NCI-H187 treated with DMSO at 0.1 percent for 48 hours (cell line): ENCODE data around the gene SOBP.
"Not testable (repeated sequence)": the region's sequence is repeated elsewhere in the genome, so short reads cannot be mapped to it uniquely, and the experiment has no call there.

Experiments used
- DNase-seq: peaks from one replicate; lab custom pipeline; 2025; lab: John Stamatoyannopoulos, UW

Gene SOBP

GRCh38 chr6:107488174-107488874 lies 1.6 kb upstream of the SOBP start:
- no peak for DNase-seq

- DNase-seq: no peak
These were observed 862 bp upstream of the SOBP start for GRCh38 chr6:107488875-107489635.

- no peak for DNase-seq
These were observed 735 bp downstream of the SOBP start for GRCh38 chr6:107490566-107491137.

- DNase-seq: no peak
These were observed 1.3 kb downstream of the SOBP start for GRCh38 chr6:107491138-107491609.

GRCh38 chr6:107491760-107492660 lies 2.1 kb downstream of the SOBP start:
- DNase-seq: no peak

- no peak for DNase-seq
These were observed 3.5 kb downstream of the SOBP start for GRCh38 chr6:107493158-107494057.

GRCh38 chr6:107495196-107495643 lies 5.3 kb downstream of the SOBP start:
- DNase-seq: no peak

- no peak for DNase-seq
These were observed 6.1 kb downstream of the SOBP start for GRCh38 chr6:107495971-107496370.

GRCh38 chr6:107496892-107497684 lies 7.2 kb downstream of the SOBP start:
- DNase-seq: no peak

GRCh38 chr6:107504270-107505026 lies 14.5 kb downstream of the SOBP start:
- no peak for DNase-seq

- no peak for DNase-seq
These were observed 16.2 kb downstream of the SOBP start for GRCh38 chr6:107506145-107506544.

GRCh38 chr6:107509506-107509905 lies 19.6 kb downstream of the SOBP start:
- DNase-seq: no peak

- DNase-seq: no peak
These were observed 20.2 kb downstream of the SOBP start for GRCh38 chr6:107510108-107510507.

- no peak for DNase-seq
These were observed 21.6 kb downstream of the SOBP start for GRCh38 chr6:107511511-107511993.

GRCh38 chr6:107513214-107513613 lies 23.3 kb downstream of the SOBP start:
- no peak for DNase-seq

- DNase-seq: no peak
These were observed 26.0 kb downstream of the SOBP start for GRCh38 chr6:107515955-107516354.

GRCh38 chr6:107517274-107517673 lies 27.4 kb downstream of the SOBP start:
- no peak for DNase-seq

- not testable (repeated sequence) for DNase-seq
These were observed 29.3 kb downstream of the SOBP start for GRCh38 chr6:107519224-107519623.

- not testable (repeated sequence) for DNase-seq
These were observed 30.8 kb downstream of the SOBP start for GRCh38 chr6:107520706-107521105.
